ENCODE results near the gene ZBTB20.

Gene ZBTB20

DNA sequence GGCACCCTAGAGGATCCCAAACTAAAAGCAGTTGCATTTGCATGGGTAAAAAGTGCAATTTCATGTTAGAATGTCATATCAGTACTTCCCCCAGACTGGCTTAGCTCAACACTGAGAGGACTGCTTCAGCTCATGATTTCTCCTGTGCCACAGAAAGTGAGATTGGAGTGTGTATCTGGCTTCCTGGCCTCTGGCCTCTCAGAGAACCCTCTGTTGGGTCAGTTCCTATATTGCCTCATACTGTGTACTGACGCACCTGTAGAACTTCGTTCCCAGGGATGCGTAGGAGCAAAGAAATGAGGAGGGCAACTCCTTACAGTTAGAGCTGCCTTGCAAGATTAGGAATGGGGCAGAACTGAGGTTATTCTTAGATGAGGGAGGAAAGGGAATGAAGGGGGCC lies 512.5 kb downstream of the ZBTB20 start:
- H3K27ac ChIP-seq (ENCODE audit: low read length), result no peak overlapping the region
- no peaks in the 10 kb centered on the region for H3K4me1 ChIP-seq (ENCODE audit: low read length)
- H3K4me3 ChIP-seq (ENCODE audit: low read length), result no peak overlapping the region
- no peaks in the 10 kb centered on the region for H3K79me2 ChIP-seq (ENCODE audit: low read length)
- H4K20me1 ChIP-seq (ENCODE audit: insufficient read depth, low read length), result no peaks in the 10 kb centered on the region
- peaks cover 5% of the 10 kb centered on the region for H3K36me3 ChIP-seq (replicated peaks; ENCODE audit: low read depth, low read length)
- peaks cover 11% of the 10 kb centered on the region; the same call in 1 of the 2 replicates for H3K9me3 ChIP-seq (ENCODE audit: insufficient read depth, low read length)
- H3K4me2 ChIP-seq (ENCODE audit: low read length), result no peak overlapping the region
- no peaks in the 10 kb centered on the region for H3K27me3 ChIP-seq (ENCODE audit: low read depth, low read length)
- no peak overlapping the region for H2AFZ ChIP-seq (ENCODE audit: low read depth, low read length)
- TF ChIP-seq EZH2phosphoT487 (IDR thresholded peaks at IDR 0.05; ENCODE audit: low read depth), result no peak
- TF ChIP-seq, protein P1, sequence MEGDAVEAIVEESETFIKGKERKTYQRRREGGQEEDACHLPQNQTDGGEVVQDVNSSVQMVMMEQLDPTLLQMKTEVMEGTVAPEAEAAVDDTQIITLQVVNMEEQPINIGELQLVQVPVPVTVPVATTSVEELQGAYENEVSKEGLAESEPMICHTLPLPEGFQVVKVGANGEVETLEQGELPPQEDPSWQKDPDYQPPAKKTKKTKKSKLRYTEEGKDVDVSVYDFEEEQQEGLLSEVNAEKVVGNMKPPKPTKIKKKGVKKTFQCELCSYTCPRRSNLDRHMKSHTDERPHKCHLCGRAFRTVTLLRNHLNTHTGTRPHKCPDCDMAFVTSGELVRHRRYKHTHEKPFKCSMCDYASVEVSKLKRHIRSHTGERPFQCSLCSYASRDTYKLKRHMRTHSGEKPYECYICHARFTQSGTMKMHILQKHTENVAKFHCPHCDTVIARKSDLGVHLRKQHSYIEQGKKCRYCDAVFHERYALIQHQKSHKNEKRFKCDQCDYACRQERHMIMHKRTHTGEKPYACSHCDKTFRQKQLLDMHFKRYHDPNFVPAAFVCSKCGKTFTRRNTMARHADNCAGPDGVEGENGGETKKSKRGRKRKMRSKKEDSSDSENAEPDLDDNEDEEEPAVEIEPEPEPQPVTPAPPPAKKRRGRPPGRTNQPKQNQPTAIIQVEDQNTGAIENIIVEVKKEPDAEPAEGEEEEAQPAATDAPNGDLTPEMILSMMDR (IDR thresholded peaks at IDR 0.05; ENCODE audit: low read depth, low read length), result no peak
- H3K9ac ChIP-seq (ENCODE audit: low read length), result no peak overlapping the region

DNA sequence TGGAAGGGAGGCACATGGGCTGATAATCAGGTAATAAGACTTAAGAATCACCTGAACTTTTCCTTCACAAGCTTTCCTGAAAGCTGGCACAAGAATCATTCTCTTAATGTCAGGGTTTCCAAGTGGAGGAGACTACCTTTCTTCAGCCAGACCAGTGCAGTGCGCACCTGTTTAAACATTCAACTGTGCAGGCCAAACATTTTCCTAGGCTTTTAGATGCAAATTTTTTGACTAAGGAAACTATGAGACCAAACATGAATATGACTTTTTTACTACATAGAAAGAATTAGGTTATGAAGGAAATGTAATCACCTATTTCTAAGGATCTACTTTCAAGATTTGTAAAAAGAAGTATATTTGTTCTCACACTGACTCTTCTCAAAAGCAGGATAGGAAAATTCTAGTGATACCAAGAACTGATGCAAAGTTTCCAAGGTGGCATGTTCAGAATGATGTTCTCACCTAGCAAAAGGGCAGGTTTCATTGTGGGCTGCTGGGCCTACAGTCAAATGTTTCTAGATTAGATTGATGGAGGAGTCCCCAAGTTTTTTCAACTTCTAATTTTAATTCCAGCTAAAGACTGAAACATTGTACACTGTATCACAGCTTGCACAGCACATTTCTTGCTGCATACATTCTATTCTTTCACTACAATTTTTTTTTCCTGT lies 514.2 kb downstream of the ZBTB20 start:
- Histone ChIP-seq H4K20me1 (ENCODE audit: insufficient read depth, low read length) (no peaks in the 10 kb centered on the region), H3K9ac (ENCODE audit: low read length) (no peak overlapping the region), H3K4me1 (ENCODE audit: low read length) (no peaks in the 10 kb centered on the region), H2AFZ (ENCODE audit: low read depth, low read length) (no peak overlapping the region), H3K4me2 (ENCODE audit: low read length) (no peak overlapping the region), H3K36me3 (replicated peaks; ENCODE audit: low read depth, low read length) (peaks cover 5% of the 10 kb centered on the region), H3K4me3 (ENCODE audit: low read length) (no peak overlapping the region), H3K79me2 (ENCODE audit: low read length) (no peaks in the 10 kb centered on the region), H3K27ac (ENCODE audit: low read length) (no peak overlapping the region), H3K9me3 (ENCODE audit: insufficient read depth, low read length) (peaks cover 11% of the 10 kb centered on the region; the same call in 1 of the 2 replicates), H3K27me3 (ENCODE audit: low read depth, low read length) (no peaks in the 10 kb centered on the region)
- TF ChIP-seq, protein P1 (IDR thresholded peaks at IDR 0.05; ENCODE audit: low read depth, low read length), result no peak
- TF ChIP-seq EZH2phosphoT487 (IDR thresholded peaks at IDR 0.05; ENCODE audit: low read depth), result no peak

DNA sequence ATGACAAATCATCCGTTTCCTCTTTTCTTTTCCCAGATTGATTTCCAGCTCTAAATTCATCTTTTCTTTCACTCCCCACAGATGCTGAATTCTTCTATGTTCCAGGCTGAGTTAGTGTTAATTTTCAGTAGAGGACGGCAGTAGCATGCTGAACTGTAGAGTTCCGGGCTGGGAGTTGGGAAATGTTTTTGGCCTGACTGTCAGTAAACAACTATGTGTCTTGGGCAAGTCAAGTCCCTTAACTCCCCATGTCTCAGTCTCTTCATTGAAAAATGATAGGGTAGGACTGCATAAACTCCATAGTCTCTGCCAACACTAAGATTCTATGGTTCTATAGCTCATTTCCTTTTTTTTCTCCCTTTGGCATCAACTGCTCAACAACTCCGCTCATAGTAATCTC lies 519.3 kb downstream of the ZBTB20 start:
- Histone ChIP-seq H3K27ac (ENCODE audit: low read length) (no peak overlapping the region), H3K36me3 (replicated peaks; ENCODE audit: low read depth, low read length) (no peaks in the 10 kb centered on the region), H3K9me3 (ENCODE audit: insufficient read depth, low read length) (no peaks in the 10 kb centered on the region), H3K4me1 (ENCODE audit: low read length) (peaks cover 6% of the 10 kb centered on the region; the same call in 1 of the 2 replicates), H3K4me3 (ENCODE audit: low read length) (no peak overlapping the region), H3K27me3 (ENCODE audit: low read depth, low read length) (no peaks in the 10 kb centered on the region), H2AFZ (ENCODE audit: low read depth, low read length) (no peak overlapping the region), H3K9ac (ENCODE audit: low read length) (no peak overlapping the region), H3K4me2 (ENCODE audit: low read length) (no peak overlapping the region), H3K79me2 (ENCODE audit: low read length) (no peaks in the 10 kb centered on the region), H4K20me1 (ENCODE audit: insufficient read depth, low read length) (no peaks in the 10 kb centered on the region)
- TF ChIP-seq, protein P1 (IDR thresholded peaks at IDR 0.05; ENCODE audit: low read depth, low read length), result no peak
- TF ChIP-seq EZH2phosphoT487 (IDR thresholded peaks at IDR 0.05; ENCODE audit: low read depth), result no peak

DNA sequence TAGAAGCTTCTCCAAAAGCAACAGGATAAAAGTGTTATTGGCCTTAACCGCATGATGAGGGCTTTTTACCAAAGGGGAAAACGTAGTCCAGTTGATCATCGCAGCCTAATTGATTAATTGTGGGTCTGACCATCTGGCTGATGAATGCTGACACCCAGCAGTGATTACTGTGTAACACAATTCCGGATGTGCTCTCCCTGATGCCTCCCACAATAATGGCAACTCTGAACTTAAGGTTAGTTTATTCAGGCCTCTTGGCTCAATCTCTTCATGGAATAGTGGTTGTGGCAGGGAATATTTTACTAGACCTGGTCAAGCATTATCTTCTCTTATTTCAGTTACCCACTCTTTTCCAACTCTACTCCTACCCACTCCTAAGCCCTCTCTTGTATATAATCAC lies 520.3 kb downstream of the ZBTB20 start:
- Histone ChIP-seq H3K9me3 (ENCODE audit: insufficient read depth, low read length) (no peaks in the 10 kb centered on the region), H4K20me1 (ENCODE audit: insufficient read depth, low read length) (no peaks in the 10 kb centered on the region), H3K4me2 (ENCODE audit: low read length) (no peak overlapping the region), H3K4me1 (ENCODE audit: low read length) (peaks cover 6% of the 10 kb centered on the region; the same call in 1 of the 2 replicates), H3K27me3 (ENCODE audit: low read depth, low read length) (no peaks in the 10 kb centered on the region), H3K4me3 (ENCODE audit: low read length) (no peak overlapping the region), H3K36me3 (replicated peaks; ENCODE audit: low read depth, low read length) (no peaks in the 10 kb centered on the region), H2AFZ (ENCODE audit: low read depth, low read length) (no peak overlapping the region), H3K9ac (ENCODE audit: low read length) (no peak overlapping the region), H3K27ac (ENCODE audit: low read length) (no peak overlapping the region), H3K79me2 (ENCODE audit: low read length) (no peaks in the 10 kb centered on the region)
- TF ChIP-seq, protein P1 (IDR thresholded peaks at IDR 0.05; ENCODE audit: low read depth, low read length), result no peak
- no peak for TF ChIP-seq EZH2phosphoT487 (IDR thresholded peaks at IDR 0.05; ENCODE audit: low read depth)

All from OCI-LY3 (cell line).